SK-N-SH (cell line): ENCODE results near the gene TBPL2. TPM values are rescaled to one million over a fixed set of nuclear protein-coding genes. Genes with fewer than 3 reads are reported as not detected.
A peak's percentile ranks its signal among the peaks of the same experiment; 100 is the strongest.

Source experiments
- CTCF ChIA-PET: fragments of 300-600, 350-600 bp; formaldehyde crosslinking; extraction: SDS; loops from one replicate; lab custom pipeline; 2021; lab: Yijun Ruan, JAX
- POLR2A ChIA-PET: fragments of 350-600 bp; sonication (Branson Sonifier 250); formaldehyde crosslinking; extraction: SDS; loops from one replicate; lab custom pipeline; 2020; ENCODE audit warnings: antibody characterized with exemption, inconsistent platforms; lab: Yijun Ruan, JAX
- DNase-seq: peaks from one replicate; pipeline ENCODE4 v3.0.0; 2012
- H2AFZ ChIP-seq: fragments of 200-600 bp; sonication (generic); 2 replicates; pipeline ENCODE4 v1.8.1; 2016; ENCODE audit warnings: antibody characterized with exemption, mild to moderate bottlenecking, low read depth
- H3F3A ChIP-seq: fragments of 200-600 bp; sonication (generic); replicated peaks from 2 replicates; pipeline ENCODE3; 2016; ENCODE audit warnings: antibody characterized with exemption, mild to moderate bottlenecking; ENCODE audit not compliant: insufficient read depth
- H3K27ac ChIP-seq, 2 experiments: fragments of 200-500 bp in 1 of 2; fragments of 200-600 bp in 1 of 2; sonication (Bioruptor generic) in 1 of 2; sonication (generic), shearing (Covaris generic) in 1 of 2; 2 replicates each; pipeline versions ENCODE4 v1.5.1 to v1.6.1; 2014 to 2016; ENCODE audit warnings: low read depth in 2 of 2, inconsistent platforms in 1 of 2, low read length in 1 of 2, mild to moderate bottlenecking in 1 of 2, mixed read lengths in 1 of 2
- H3K27me3 ChIP-seq: fragments of 200-600 bp; sonication (generic), shearing (Covaris generic); 2 replicates; pipeline ENCODE4 v1.6.1; 2016; ENCODE audit warnings: mixed run types; ENCODE audit not compliant: insufficient read depth
- H3K36me3 ChIP-seq, 2 experiments: fragments of 200-500 bp in 1 of 2; fragments of 200-600 bp in 1 of 2; sonication (Bioruptor generic) in 1 of 2; sonication (generic) in 1 of 2; replicated peaks in 1 of 2; 2 replicates each; pipeline versions ENCODE3 to v1.5.1; 2014 to 2016; ENCODE audit warnings: low read length in 1 of 2, mild to moderate bottlenecking in 1 of 2; ENCODE audit not compliant: insufficient read depth in 2 of 2, control insufficient read depth in 1 of 2
- H3K4me1 ChIP-seq, 2 experiments: fragments of 200-500 bp in 1 of 2; fragments of 200-600 bp in 1 of 2; sonication (Bioruptor generic) in 1 of 2; sonication (generic), shearing (Covaris generic) in 1 of 2; 2 replicates each; pipeline versions ENCODE4 v1.5.1 to v1.6.1; 2014 to 2016; ENCODE audit warnings: low read depth in 1 of 2, low read length in 1 of 2, mixed run types in 1 of 2; ENCODE audit not compliant: insufficient read depth in 2 of 2, control insufficient read depth in 1 of 2
- H3K4me2 ChIP-seq: fragments of 200-600 bp; sonication (generic), shearing (Covaris generic); 2 replicates; pipeline ENCODE4 v1.6.1; 2017; ENCODE audit warnings: mixed run types
- H3K4me3 ChIP-seq, 2 experiments: fragments of 200-500 bp in 1 of 2; fragments of 200-600 bp in 1 of 2; sonication (Bioruptor generic) in 1 of 2; sonication (generic), shearing (Covaris generic) in 1 of 2; 2 replicates each; pipeline versions ENCODE4 v1.5.1 to v1.8.1; 2014 to 2016; ENCODE audit warnings: low read depth in 2 of 2, inconsistent platforms in 1 of 2, low read length in 1 of 2, mild to moderate bottlenecking in 1 of 2, mixed read lengths in 1 of 2, moderate library complexity in 1 of 2
- H3K79me2 ChIP-seq: fragments of 200-600 bp; sonication (generic); 2 replicates; pipeline ENCODE4 v1.8.1; 2017; ENCODE audit warnings: mild to moderate bottlenecking; ENCODE audit not compliant: insufficient read depth
- H3K9ac ChIP-seq: fragments of 200-600 bp; sonication (generic); 2 replicates; pipeline ENCODE4 v1.6.1; 2017; ENCODE audit warnings: mixed run types
- H3K9me2 ChIP-seq: fragments of 200-600 bp; sonication (generic); 2 replicates; pipeline ENCODE4 v1.6.1; 2017; ENCODE audit warnings: mixed run types
- H3K9me3 ChIP-seq: fragments of 200-600 bp; sonication (generic); 2 replicates; pipeline ENCODE4 v1.6.1; 2017; ENCODE audit warnings: mixed run types, mild to moderate bottlenecking, moderate library complexity
- H4K20me1 ChIP-seq: fragments of 200-600 bp; sonication (generic); 2 replicates; pipeline ENCODE4 v1.6.1; 2017; ENCODE audit warnings: mild to moderate bottlenecking, mixed run types; ENCODE audit not compliant: insufficient read depth
- CHD2 ChIP-seq: fragments of 150-350 bp; IDR thresholded peaks from 2 replicates; pipeline ENCODE4 v1.6.1; 2018; ENCODE audit warnings: low read length; ENCODE audit not compliant: partially characterized antibody
- ELF1 ChIP-seq: IDR thresholded peaks from 2 replicates; pipeline ENCODE4 v1.4.0; 2012
- EP300 ChIP-seq, 2 experiments: IDR thresholded peaks; 2 replicates each; pipeline versions ENCODE4 v1.4.0 to v1.6.1; 2012; ENCODE audit warnings: borderline replicate concordance in 1 of 2, low read depth in 1 of 2, low read length in 1 of 2
- EZH2phosphoT487 ChIP-seq: fragments of 200-600 bp; sonication (generic); IDR thresholded peaks from 2 replicates; pipeline ENCODE4 v1.6.1; 2017; ENCODE audit warnings: low read depth, mixed run types, mild to moderate bottlenecking, antibody characterized with exemption, moderate library complexity, borderline replicate concordance
- FOXJ3 ChIP-seq: sonication (generic); formaldehyde crosslinking; IDR thresholded peaks from 2 replicates; pipeline ENCODE4 v1.5.1; 2020; ENCODE audit warnings: mild to moderate bottlenecking, missing genetic modification reagents
- GABPA ChIP-seq: IDR thresholded peaks from 2 replicates; pipeline ENCODE4 v1.4.0; 2012; ENCODE audit warnings: low read depth, mild to moderate bottlenecking
- GATA2 ChIP-seq: sonication (generic); formaldehyde crosslinking; IDR thresholded peaks from 2 replicates; pipeline ENCODE4 v1.5.0; 2020; ENCODE audit warnings: mild to moderate bottlenecking, missing genetic modification reagents
- IRF3 ChIP-seq: fragments of 150-350 bp; IDR thresholded peaks from 2 replicates; pipeline ENCODE4 v1.6.1; 2016; ENCODE audit warnings: mild to moderate bottlenecking, low read depth, low read length
- JUND ChIP-seq: IDR thresholded peaks from 2 replicates; pipeline ENCODE4 v1.4.0; 2012
- MEF2A ChIP-seq: IDR thresholded peaks from 2 replicates; pipeline ENCODE4 v1.4.0; 2012; ENCODE audit warnings: low read depth, borderline replicate concordance
- MXI1 ChIP-seq: IDR thresholded peaks from 2 replicates; pipeline ENCODE4 v1.6.1; 2012; ENCODE audit warnings: mild to moderate bottlenecking, low read depth, low read length, improper control_type of control experiment
- NFIC ChIP-seq: IDR thresholded peaks from 2 replicates; pipeline ENCODE4 v1.4.0; 2012; ENCODE audit warnings: borderline replicate concordance
- NRF1 ChIP-seq: IDR thresholded peaks from 2 replicates; pipeline ENCODE4 v1.6.1; 2012; ENCODE audit warnings: low read depth, mild to moderate bottlenecking, low read length
- PBX3 ChIP-seq: IDR thresholded peaks from 2 replicates; pipeline ENCODE4; 2012
- RAD21 ChIP-seq: IDR thresholded peaks from 2 replicates; pipeline ENCODE4 v1.6.1; 2012; ENCODE audit warnings: mild to moderate bottlenecking, low read length
- RCOR1 ChIP-seq: fragments of 150-350 bp; IDR thresholded peaks from 2 replicates; pipeline ENCODE4 v1.6.1; 2017; ENCODE audit warnings: antibody characterized with exemption, low read length
- RFX5 ChIP-seq: IDR thresholded peaks from 2 replicates; pipeline ENCODE4 v1.6.1; 2012; ENCODE audit warnings: mild to moderate bottlenecking, improper control_type of control experiment, low read length
- RXRA ChIP-seq: IDR thresholded peaks from 2 replicates; pipeline ENCODE4 v1.4.0; 2012; ENCODE audit warnings: low read depth, mild to moderate bottlenecking, borderline replicate concordance
- SIN3A ChIP-seq: IDR thresholded peaks from 2 replicates; pipeline ENCODE4 v1.6.1; 2012; ENCODE audit warnings: low read depth, mild to moderate bottlenecking, low read length, moderate library complexity, borderline replicate concordance
- TAF1 ChIP-seq: IDR thresholded peaks from 2 replicates; pipeline ENCODE4 v1.6.1; 2012; ENCODE audit warnings: low read depth, mild to moderate bottlenecking, low read length, moderate library complexity, borderline replicate concordance
- TCF12 ChIP-seq: IDR thresholded peaks from 2 replicates; pipeline ENCODE4 v1.4.0; 2012
- WGBS: methylation state at CpG from one replicate; pipeline ENCODE4 v1.1.6; 2017; ENCODE audit warnings: low lambda C conversion rate; 5-methylcytosine and 5-hydroxymethylcytosine counted together
- polyA plus RNA-seq, 3 experiments: library from polyadenylated mRNA; depleted of rRNA; stranded (reverse); fragments of >200 nt; gene quantifications; 2 replicates each; pipeline ENCODE4 v1.2.3, GENCODE V29; 2012
- TF ChIP-seq, protein P1 (sequence below): IDR thresholded peaks from 2 replicates; pipeline ENCODE4 v1.4.0; 2012; ENCODE audit warnings: low read depth
- TF ChIP-seq, protein P2 (sequence below): IDR thresholded peaks from 2 replicates; pipeline ENCODE4 v1.4.0; 2012; ENCODE audit warnings: low read depth, borderline replicate concordance
- TF ChIP-seq, protein P3 (sequence below): IDR thresholded peaks from 2 replicates; pipeline ENCODE4 v1.6.1; 2012; ENCODE audit warnings: mild to moderate bottlenecking, low read depth, low read length, moderate library complexity
- TF ChIP-seq, protein P4 (sequence below): fragments of 150-350 bp; IDR thresholded peaks from 2 replicates; pipeline ENCODE4 v1.6.1; 2017; ENCODE audit warnings: antibody characterized with exemption, low read length, low read depth, borderline replicate concordance

TBPL2 gene
- polyA plus RNA-seq, 1 of the 3 experiments (the other 2 are of a cell fraction) = not detected

DNA sequence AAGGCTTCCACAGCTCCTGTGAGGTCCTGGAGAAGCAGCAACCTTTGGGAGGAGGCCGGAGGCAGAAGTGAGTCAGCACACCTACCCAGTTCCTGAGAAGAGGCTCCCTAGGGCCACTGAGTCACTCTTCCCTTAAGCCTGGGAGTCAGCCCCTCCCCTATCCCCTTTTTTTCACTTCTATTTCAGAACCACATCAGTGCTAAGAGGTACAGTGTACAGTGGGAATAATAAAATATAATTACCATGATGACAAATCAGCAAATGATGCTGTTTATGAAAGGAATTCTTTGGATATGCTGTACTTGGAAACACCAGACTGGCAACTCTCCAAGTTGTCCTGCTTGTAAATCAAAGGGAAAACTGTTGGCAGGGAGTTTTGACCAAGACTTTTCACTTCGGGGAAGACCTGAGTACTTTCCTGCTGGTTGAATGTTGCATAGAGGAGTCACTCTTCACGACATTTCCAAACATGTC, 7.8 kb upstream of the TBPL2 start:
- ChIA-PET POLR2A (no interaction called here), CTCF (interaction anchor here (0.9 to 2.8 kb wide), 3 partner anchors 12 to 1026 kb away, joined by 4 to 33 read pairs (median 15); no protein-coding TSS in a partner anchor)
- Histone ChIP-seq H3K4me3 (no peak overlapping the region; a peak in 1 of 4 replicates), H3K27ac (peak overlapping the region; percentile 39 to 86; a peak in 3 of 4 replicates), H3K9me2 (no peaks in the 10 kb centered on the region), H4K20me1 (no peaks in the 10 kb centered on the region), H3K36me3 (no peaks in the 10 kb centered on the region), H3K9ac (no peak overlapping the region; the same call in 1 of the 2 replicates), H3F3A (peaks cover 27% of the 10 kb centered on the region), H3K4me1 (peaks cover 0 to 28% of the 10 kb centered on the region in 2 experiments; a peak in 2 of 4 replicates), H3K9me3 (no peaks in the 10 kb centered on the region), H3K79me2 (no peaks in the 10 kb centered on the region), H3K27me3 (no peaks in the 10 kb centered on the region), H2AFZ (no peak overlapping the region), H3K4me2 (peak overlapping the region; percentile 54)
- WGBS = 6% methylated on average over 3 of the region's 3 CpGs
- no peak for DNase-seq
- TF ChIP-seq NFIC (peak; percentile 92), PBX3 (peak; percentile 92), GABPA (no peak), SIN3A (0 out of 2 replicates have a peak, but pooled peaks have one; percentile 32), MEF2A (peak; percentile 53; the same call in 1 of the 2 replicates), CHD2 (no peak), RFX5 (no peak), RAD21 (no peak), EP300 (IDR thresholded peaks at IDR 0.05; ENCODE audit: borderline replicate concordance in 1 of 2, low read depth in 1 of 2, low read length in 1 of 2) (peak in 1 of 2 experiments; percentile 54; a peak in 1 of 4 replicates), EZH2phosphoT487 (no peak), NRF1 (no peak), FOXJ3 (CRISPR knock-in tag) (no peak), TAF1 (no peak), RCOR1 (no peak), RXRA (0 out of 2 replicates have a peak, but pooled peaks have one; percentile 29), JUND (peak; percentile 72), ELF1 (no peak), GATA2 (CRISPR knock-in tag) (no peak), TCF12 (peak; percentile 69), MXI1 (no peak), IRF3 (no peak)
- TF ChIP-seq, protein P1, sequence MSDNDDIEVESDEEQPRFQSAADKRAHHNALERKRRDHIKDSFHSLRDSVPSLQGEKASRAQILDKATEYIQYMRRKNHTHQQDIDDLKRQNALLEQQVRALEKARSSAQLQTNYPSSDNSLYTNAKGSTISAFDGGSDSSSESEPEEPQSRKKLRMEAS = no peak
- TF ChIP-seq, protein P2, sequence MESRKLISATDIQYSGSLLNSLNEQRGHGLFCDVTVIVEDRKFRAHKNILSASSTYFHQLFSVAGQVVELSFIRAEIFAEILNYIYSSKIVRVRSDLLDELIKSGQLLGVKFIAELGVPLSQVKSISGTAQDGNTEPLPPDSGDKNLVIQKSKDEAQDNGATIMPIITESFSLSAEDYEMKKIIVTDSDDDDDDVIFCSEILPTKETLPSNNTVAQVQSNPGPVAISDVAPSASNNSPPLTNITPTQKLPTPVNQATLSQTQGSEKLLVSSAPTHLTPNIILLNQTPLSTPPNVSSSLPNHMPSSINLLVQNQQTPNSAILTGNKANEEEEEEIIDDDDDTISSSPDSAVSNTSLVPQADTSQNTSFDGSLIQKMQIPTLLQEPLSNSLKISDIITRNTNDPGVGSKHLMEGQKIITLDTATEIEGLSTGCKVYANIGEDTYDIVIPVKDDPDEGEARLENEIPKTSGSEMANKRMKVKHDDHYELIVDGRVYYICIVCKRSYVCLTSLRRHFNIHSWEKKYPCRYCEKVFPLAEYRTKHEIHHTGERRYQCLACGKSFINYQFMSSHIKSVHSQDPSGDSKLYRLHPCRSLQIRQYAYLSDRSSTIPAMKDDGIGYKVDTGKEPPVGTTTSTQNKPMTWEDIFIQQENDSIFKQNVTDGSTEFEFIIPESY = 0 out of 2 replicates have a peak, but pooled peaks have one; percentile 34
- TF ChIP-seq, protein P3, sequence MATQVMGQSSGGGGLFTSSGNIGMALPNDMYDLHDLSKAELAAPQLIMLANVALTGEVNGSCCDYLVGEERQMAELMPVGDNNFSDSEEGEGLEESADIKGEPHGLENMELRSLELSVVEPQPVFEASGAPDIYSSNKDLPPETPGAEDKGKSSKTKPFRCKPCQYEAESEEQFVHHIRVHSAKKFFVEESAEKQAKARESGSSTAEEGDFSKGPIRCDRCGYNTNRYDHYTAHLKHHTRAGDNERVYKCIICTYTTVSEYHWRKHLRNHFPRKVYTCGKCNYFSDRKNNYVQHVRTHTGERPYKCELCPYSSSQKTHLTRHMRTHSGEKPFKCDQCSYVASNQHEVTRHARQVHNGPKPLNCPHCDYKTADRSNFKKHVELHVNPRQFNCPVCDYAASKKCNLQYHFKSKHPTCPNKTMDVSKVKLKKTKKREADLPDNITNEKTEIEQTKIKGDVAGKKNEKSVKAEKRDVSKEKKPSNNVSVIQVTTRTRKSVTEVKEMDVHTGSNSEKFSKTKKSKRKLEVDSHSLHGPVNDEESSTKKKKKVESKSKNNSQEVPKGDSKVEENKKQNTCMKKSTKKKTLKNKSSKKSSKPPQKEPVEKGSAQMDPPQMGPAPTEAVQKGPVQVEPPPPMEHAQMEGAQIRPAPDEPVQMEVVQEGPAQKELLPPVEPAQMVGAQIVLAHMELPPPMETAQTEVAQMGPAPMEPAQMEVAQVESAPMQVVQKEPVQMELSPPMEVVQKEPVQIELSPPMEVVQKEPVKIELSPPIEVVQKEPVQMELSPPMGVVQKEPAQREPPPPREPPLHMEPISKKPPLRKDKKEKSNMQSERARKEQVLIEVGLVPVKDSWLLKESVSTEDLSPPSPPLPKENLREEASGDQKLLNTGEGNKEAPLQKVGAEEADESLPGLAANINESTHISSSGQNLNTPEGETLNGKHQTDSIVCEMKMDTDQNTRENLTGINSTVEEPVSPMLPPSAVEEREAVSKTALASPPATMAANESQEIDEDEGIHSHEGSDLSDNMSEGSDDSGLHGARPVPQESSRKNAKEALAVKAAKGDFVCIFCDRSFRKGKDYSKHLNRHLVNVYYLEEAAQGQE = no peak
- TF ChIP-seq, protein P4, sequence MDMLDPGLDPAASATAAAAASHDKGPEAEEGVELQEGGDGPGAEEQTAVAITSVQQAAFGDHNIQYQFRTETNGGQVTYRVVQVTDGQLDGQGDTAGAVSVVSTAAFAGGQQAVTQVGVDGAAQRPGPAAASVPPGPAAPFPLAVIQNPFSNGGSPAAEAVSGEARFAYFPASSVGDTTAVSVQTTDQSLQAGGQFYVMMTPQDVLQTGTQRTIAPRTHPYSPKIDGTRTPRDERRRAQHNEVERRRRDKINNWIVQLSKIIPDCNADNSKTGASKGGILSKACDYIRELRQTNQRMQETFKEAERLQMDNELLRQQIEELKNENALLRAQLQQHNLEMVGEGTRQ = no peak
